Neural crest cell (in vitro differentiated cells): Measurements from ENCODE around the gene HUS1. TPM values are rescaled to one million over a fixed set of nuclear protein-coding genes. Genes with fewer than 3 reads are reported as not detected.
"Not testable (repeated sequence)": the region's sequence is repeated elsewhere in the genome, so short reads cannot be mapped to it uniquely, and the experiment has no call there.

Experiments used
- DNase-seq: peaks from one replicate; pipeline ENCODE4 v3.0.0; 2021; ENCODE audit warnings: low read depth, mixed read lengths, low spot score
- H3K27ac Mint-ChIP-seq: one replicate; pipeline ENCODE4 v1.8.0; 2021; ENCODE audit warnings: mild to moderate bottlenecking, mixed read lengths; ENCODE audit not compliant: unreplicated experiment
- H3K27me3 Mint-ChIP-seq: 2 replicates; pipeline ENCODE4 v1.8.0; 2021; ENCODE audit warnings: low read depth, mild to moderate bottlenecking, mixed read lengths
- H3K36me3 Mint-ChIP-seq: 2 replicates; pipeline ENCODE4 v1.8.0; 2021; ENCODE audit warnings: low read depth, mild to moderate bottlenecking, mixed read lengths
- H3K4me1 Mint-ChIP-seq: 2 replicates; pipeline ENCODE4 v1.8.0; 2021; ENCODE audit warnings: mixed read lengths
- H3K4me3 Mint-ChIP-seq: one replicate; pipeline ENCODE4 v1.8.0; 2021; ENCODE audit warnings: mild to moderate bottlenecking, mixed read lengths
- H3K9me3 Mint-ChIP-seq: 2 replicates; pipeline ENCODE4 v1.8.0; 2021; ENCODE audit warnings: mixed read lengths
- CTCF ChIP-seq: fragments of 200-600 bp; sonication (generic); conservative IDR thresholded peaks from 2 replicates; pipeline ENCODE4 v1.5.0; 2021; ENCODE audit warnings: antibody characterized with exemption, mild to moderate bottlenecking
- total RNA-seq: library from RNA; stranded (reverse); gene quantifications from 2 replicates; pipeline ENCODE4 v1.2.1, GENCODE V29; 2021

The HUS1 gene
- total RNA-seq, 1 donor from 2014 or later, result 43.1 TPM

- no peaks in the 10 kb centered on the region for H3K27me3 Mint-ChIP-seq
- DNase-seq, result no peak
These were observed 34.7 kb downstream of the HUS1 start for GRCh38 chr7:47944536-47945260.

DNA sequence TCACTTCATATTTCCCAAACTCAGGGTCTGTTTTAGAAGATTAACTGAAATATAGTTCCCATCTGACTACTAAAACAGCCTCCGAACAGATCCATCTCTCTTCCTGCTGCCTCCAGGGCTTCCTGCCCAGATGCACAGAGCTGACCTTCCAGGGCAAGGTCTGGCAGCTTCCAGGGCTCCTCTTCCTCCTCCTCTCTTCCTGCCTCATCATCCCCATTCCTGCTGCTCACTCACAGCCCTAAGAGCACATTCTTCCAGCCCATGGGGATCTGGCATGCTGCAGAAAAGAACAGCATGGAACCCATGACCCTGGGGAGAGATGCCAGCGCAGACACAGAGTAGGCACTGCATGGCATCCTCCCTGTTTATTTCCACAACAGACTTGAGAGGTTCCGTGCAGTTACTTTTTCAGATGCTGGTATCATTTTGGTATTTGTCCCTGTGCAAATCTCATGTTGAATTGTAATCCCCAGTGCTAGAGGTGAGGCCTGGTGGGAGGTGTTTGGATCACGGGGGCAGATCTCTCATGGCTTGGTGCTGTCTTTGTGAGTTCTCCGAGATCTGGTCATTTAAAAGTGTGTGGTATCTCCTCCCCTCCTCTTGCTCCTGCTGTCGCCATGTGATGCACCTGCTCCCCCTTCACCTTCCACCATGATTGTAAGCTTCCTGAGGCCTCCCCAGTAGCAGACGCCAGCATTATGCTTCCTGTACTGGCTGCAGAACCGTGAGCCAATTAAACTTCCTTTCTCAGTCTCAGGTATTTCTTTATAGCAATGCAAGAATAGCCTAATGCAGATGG is 35.5 kb downstream of the HUS1 start:
- Mint-ChIP-seq H3K27ac (peak overlapping the region; percentile 98), H3K9me3 (no peaks in the 10 kb centered on the region), H3K27me3 (no peaks in the 10 kb centered on the region), H3K4me3 (no peak overlapping the region), H3K4me1 (peaks cover 51% of the 10 kb centered on the region), H3K36me3 (no peaks in the 10 kb centered on the region)
- no peak for DNase-seq
- no peak for TF ChIP-seq CTCF

More at GRCh38 chr7:47944536-47945260, 34.7 kb downstream of the HUS1 start:
- H3K4me1 Mint-ChIP-seq, result peaks cover 46% of the 10 kb centered on the region
- no peak overlapping the region for H3K27ac Mint-ChIP-seq
- no peak overlapping the region for H3K4me3 Mint-ChIP-seq
- no peaks in the 10 kb centered on the region for H3K9me3 Mint-ChIP-seq
- no peaks in the 10 kb centered on the region for H3K36me3 Mint-ChIP-seq
- TF ChIP-seq CTCF, result no peak

DNA sequence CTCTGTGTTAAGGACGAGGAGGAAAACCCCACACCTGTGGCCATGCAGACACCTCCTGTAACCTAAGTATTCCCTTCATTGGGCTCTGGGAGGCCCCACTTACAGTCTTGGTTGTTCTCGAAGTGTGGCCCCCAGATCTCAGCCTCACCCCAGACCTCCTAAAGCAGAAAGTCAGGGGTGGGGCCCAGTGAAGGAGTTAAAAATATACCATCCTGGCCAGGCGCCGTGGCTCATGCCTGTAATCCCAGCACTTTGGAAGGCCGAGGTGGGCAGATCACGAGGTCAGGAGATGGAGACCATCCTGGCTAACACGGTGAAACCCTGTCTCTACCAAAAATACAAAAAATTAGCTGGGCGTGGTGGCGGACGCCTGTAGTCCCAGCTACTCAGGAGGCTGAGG is 36.8 kb downstream of the HUS1 start:
- H3K36me3 Mint-ChIP-seq, H3K4me3 Mint-ChIP-seq, H3K9me3 Mint-ChIP-seq, H3K27me3 Mint-ChIP-seq, DNase-seq, H3K27ac Mint-ChIP-seq: not testable (repeated sequence)
- H3K4me1 Mint-ChIP-seq, result peaks cover 54% of the 10 kb centered on the region

DNA sequence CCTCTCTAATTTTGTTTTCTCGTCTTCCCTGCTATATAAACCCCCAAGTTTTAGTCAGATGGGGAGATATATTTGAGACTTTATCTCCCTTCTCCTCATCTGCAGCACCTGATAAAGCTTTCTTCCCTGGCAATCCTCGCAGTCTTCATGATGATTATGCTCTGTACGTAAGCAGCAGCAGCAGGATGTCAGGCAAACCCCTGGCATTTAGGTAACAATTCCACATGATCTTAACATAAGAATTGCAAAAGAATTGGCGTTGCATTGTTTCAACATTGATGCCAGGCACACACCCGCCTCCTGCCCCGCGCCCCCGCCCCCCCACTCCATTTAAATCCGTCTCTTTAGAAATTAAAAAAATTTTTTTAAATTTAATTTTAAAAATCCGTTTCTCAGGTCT is 37.3 kb downstream of the HUS1 start:
- no peak for DNase-seq
- H3K36me3 Mint-ChIP-seq, result no peaks in the 10 kb centered on the region
- H3K4me3 Mint-ChIP-seq, result no peak overlapping the region
- H3K9me3 Mint-ChIP-seq, result no peaks in the 10 kb centered on the region
- H3K27me3 Mint-ChIP-seq, result no peaks in the 10 kb centered on the region
- no peak overlapping the region for H3K27ac Mint-ChIP-seq
- no peak for TF ChIP-seq CTCF
- peaks cover 59% of the 10 kb centered on the region for H3K4me1 Mint-ChIP-seq

DNA sequence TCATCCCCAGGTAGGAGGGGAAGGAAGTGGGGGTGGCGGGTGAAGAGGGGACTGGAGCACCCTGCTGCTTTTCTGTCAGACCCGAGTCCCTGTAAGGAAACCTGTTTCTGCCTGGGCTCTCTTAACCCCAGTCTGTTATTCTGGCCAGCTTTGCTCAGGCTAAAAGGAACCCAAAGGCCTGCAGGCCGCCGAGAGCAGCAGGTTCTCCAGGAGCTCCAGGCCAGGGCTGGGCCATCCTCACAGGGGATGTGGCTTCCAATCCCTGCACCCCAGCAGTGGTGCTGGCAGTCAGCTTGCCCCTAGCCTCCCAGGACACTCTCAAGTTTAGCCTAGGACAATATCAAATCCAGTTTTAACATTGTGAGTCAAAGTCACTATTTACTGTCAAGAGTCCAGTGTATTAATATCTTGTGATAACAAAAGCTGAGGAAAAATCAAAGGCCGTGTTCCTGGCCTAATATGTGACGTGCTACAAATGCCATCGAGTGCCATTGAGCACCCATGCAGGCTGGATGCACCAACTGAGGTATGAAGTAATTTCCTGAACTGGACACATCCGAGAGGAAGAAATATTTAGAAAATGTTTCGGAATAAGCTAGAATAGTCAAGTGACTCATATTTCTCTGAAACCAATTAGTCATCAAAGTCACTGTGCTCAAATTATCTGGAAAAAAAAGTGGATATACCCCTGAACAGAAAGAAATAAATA is 38.1 kb downstream of the HUS1 start:
- no peak for TF ChIP-seq CTCF
- no peak for DNase-seq
- Mint-ChIP-seq H3K9me3 (no peaks in the 10 kb centered on the region), H3K4me1 (peaks cover 61% of the 10 kb centered on the region), H3K27me3 (no peaks in the 10 kb centered on the region), H3K4me3 (no peak overlapping the region), H3K27ac (no peak overlapping the region), H3K36me3 (no peaks in the 10 kb centered on the region)
